NCI-H2227 treated with DMSO at 0.1 percent for 48 hours (cell line): ENCODE measurements around the gene RAB10.
"Not testable (repeated sequence)": the region's sequence is repeated elsewhere in the genome, so short reads cannot be mapped to it uniquely, and the experiment has no call there.

Source experiments
- DNase-seq: peaks from one replicate; lab custom pipeline; 2025; lab: John Stamatoyannopoulos, UW

Gene RAB10

GRCh38 chr2:26033818-26034636, at the start of gene RAB10:
Gene RAB10, plus strand, starts transcription at chr2:26034084. Its CDS starts 525 bp downstream, at chr2:26034609.
- DNase-seq, result peak; percentile 96

GRCh38 chr2:25988134-25988533, 45.8 kb upstream of the RAB10 start:
- DNase-seq, result no peak

- DNase-seq, result no peak
Measured at GRCh38 chr2:25989154-25989553, 44.7 kb upstream of the RAB10 start.

- no peak for DNase-seq
Measured at GRCh38 chr2:25991965-25992364, 41.9 kb upstream of the RAB10 start.

- DNase-seq, result no peak
Measured at GRCh38 chr2:25992556-25992955, 41.3 kb upstream of the RAB10 start.

GRCh38 chr2:25993049-25993448, 40.8 kb upstream of the RAB10 start:
- DNase-seq, result no peak

- no peak for DNase-seq
Measured at GRCh38 chr2:25994509-25994908, 39.4 kb upstream of the RAB10 start.

GRCh38 chr2:25996844-25997243, 37.0 kb upstream of the RAB10 start:
- DNase-seq, result no peak

- DNase-seq, result not testable (repeated sequence)
Measured at GRCh38 chr2:25998816-25999383, 35.0 kb upstream of the RAB10 start.

- not testable (repeated sequence) for DNase-seq
Measured at GRCh38 chr2:25999406-25999805, 34.5 kb upstream of the RAB10 start.

- DNase-seq, result no peak
Measured at GRCh38 chr2:26000561-26001082, 33.3 kb upstream of the RAB10 start.

- no peak for DNase-seq
Measured at GRCh38 chr2:26001743-26002351, 32.0 kb upstream of the RAB10 start.

- no peak for DNase-seq
Measured at GRCh38 chr2:26002632-26003310, 31.1 kb upstream of the RAB10 start.

GRCh38 chr2:26008095-26008494, 25.8 kb upstream of the RAB10 start:
- no peak for DNase-seq

GRCh38 chr2:26008851-26009566, 24.9 kb upstream of the RAB10 start:
- no peak for DNase-seq

- no peak for DNase-seq
Measured at GRCh38 chr2:26009567-26009963, 24.3 kb upstream of the RAB10 start.

- no peak for DNase-seq
Measured at GRCh38 chr2:26010943-26011342, 22.9 kb upstream of the RAB10 start.

- no peak for DNase-seq
Measured at GRCh38 chr2:26011609-26011989, 22.3 kb upstream of the RAB10 start.

GRCh38 chr2:26011990-26012856, 21.7 kb upstream of the RAB10 start:
- DNase-seq, result no peak

- DNase-seq, result no peak
Measured at GRCh38 chr2:26013668-26014067, 20.2 kb upstream of the RAB10 start.
